ENCODE results near the gene GPATCH1.
"Not testable (repeated sequence)": the region's sequence is repeated elsewhere in the genome, so short reads cannot be mapped to it uniquely, and the experiment has no call there.

Gene GPATCH1

DNA sequence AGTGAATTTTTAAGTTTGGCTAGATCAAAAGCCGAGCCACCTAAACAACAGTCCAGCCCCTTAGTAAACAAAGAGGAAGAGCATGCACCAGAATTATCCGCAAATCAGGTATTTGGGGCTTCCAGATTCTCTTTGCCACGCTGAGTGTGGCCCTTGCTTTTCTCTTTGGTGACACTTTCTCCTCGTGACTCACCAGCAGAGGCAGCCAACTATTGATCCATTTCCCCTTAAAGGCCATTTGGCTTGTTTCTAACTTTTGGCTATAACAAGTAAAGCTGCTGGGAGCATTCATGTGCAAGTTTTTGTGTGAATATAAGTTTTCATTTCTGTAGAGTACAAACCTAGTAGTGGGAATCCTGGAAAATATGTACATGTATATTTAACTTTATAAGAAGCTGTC lies 33.3 kb downstream of the GPATCH1 start:
- no peak for DNase-seq (ENCODE audit: low read depth)

DNA sequence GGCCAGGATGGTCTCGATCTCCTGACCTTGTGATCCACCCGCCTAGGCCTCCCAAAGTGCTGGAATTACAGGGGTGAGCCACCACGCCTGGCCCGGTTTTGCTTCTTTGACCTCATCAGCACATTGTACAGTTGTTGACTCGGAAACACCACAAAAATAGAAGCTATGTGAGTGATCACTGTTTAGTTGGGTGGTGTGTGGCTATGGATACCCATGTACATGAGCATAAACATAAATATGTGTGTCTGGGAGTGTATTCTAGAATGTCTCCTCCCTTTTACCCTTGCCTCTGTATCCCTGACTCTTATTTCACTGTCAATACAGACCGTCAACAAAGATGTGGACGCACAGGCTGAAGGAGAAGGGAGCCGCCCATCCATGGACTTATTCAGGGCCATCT lies 36.5 kb downstream of the GPATCH1 start:
- no peak for DNase-seq (ENCODE audit: low read depth)

DNA sequence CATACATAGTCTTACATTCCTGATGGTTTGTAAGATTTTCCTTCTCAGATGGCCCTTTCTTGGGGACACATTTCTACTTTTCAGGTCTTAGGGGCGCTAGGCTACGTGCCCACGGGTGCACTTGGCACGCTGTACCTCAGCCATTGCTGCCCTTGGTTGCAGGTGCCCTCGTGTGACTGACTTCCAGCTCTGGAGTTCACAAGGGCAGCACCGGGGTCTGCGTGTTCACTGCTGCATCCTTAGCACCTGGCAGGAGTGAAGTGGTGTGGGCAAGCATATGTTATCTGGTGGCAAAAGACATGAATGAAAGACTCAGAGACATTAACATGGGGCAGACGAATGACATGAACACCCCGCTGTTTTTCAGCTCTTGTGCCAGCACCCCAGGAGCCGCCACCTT lies 37.7 kb downstream of the GPATCH1 start:
- no peak for DNase-seq (ENCODE audit: low read depth)

DNA sequence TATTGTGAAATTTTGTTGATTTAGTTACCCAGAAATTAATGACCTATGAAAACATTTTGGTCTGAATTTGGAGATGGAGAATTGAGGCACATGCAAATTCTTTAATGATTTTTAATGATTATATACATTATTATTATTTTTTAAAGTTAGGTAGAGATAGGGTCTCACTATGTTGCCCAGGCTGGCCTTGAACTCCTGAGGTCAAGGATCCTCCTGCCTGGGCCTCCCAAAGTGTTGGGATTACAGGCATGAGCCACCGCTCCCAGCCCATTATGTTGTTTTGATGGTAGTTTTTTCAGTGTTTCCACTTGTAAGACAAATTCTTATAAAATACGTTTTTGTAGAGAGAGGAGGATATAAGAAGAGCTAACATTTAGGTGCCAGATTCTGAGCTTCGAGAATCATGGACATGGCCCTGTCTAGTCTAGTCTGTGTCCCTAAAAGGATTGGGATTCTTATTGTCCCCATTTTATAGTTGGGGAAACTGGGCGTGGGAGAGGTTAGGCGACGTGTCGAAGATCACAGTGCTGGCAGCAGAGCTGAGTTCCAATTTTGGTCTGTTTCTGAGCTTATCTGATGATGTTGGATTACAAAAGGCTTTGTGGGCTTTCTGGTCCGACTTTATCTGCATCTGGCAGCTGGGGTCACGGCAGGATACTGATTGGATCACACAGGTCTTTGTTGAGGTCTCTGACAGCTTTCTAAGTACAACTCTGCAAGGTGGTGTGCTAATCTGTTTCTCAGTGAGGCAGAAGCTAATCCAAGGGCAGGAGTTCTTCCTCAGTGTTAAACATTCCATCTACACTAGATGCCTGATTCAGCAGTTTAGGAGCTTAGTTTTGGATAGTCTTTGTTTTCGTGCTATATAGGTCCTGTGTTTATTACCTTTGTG lies 43.5 kb downstream of the GPATCH1 start:
- DNase-seq (ENCODE audit: low read depth), result no peak

DNA sequence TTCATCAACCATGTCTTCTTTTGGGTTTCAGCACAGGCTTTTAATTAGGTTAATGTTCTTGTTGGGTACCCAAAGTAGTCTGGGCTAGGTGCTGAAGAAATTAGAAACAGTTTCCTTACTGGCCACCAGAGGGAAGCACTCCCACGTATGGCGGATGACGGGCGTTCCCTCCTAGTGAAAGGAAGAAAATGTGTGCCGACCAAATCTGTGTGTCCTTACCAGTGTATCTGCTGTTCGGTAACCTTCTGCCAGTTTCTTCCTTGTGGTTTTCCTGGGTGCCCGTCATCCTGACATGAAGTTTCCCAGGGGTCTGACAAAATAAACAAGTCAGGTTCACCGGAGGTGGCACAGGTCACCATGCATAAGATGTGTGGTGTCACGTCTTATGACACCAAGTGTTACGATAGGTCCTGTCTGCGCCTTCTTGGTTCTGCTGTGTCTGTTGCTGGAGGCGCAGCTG lies 45.0 kb downstream of the GPATCH1 start:
- peak; percentile 60 for DNase-seq (ENCODE audit: low read depth)

DNA sequence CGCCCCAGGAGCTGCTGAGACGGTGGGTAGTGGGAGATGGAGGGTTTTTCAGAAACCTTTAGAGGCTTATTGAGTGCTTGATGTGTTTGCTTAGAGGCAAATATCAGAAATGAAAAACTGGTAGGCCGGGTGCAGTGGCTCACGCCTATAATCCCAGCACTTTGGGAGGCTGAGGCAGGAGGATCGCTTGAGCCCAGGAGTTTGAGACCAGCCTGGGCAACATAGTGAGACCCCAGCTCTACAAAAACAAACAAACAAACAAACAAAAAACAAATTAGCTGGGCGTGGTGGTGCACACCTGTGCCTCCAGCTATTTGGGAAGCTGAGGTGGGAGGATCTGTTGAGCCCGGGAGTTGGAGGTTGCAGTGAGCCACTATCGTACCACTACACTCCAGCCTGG lies 45.7 kb downstream of the GPATCH1 start:
- not testable (repeated sequence) for DNase-seq (ENCODE audit: low read depth)

DNA sequence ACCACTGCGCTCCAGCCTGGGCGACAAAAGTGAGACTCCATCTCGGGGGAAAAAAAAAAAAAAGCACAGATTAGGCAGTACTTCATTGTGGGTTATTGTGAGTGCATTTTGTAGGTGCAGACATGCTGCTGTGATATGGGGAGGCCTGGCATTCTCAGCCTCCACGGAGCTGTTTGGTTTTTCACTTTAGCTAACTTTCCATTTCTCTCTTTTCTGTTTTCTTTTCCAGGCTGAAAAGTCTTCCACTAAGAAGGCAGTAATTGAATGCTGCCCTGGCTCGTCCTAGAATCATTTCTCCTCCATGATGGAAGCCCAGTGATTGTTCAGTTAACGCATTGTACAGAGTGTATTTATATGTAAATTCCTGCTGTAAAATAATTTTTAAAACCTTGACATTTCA lies 48.9 kb downstream of the GPATCH1 start:
- no peak for DNase-seq (ENCODE audit: low read depth)

DNA sequence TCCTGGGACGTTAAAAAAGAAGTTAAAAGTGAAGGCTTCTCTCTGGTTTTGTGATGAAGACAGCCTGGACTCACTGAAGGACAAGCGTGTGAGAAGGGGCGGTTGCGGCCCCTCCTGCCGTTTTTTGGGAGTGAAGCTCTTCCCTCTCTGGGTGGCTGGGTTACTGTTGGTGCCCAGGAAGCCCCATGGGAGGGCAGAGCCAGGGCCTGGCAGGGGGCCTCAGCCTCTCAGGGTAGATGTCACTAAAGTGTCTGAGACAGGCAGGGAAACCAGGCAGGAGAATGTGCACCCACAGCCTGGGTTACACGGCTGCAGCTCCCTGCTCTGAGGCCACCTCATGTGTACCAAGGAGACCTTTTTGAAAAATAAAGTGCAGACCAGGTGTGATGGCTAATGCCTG lies 49.5 kb downstream of the GPATCH1 start:
- DNase-seq (ENCODE audit: low read depth), result no peak

DNA sequence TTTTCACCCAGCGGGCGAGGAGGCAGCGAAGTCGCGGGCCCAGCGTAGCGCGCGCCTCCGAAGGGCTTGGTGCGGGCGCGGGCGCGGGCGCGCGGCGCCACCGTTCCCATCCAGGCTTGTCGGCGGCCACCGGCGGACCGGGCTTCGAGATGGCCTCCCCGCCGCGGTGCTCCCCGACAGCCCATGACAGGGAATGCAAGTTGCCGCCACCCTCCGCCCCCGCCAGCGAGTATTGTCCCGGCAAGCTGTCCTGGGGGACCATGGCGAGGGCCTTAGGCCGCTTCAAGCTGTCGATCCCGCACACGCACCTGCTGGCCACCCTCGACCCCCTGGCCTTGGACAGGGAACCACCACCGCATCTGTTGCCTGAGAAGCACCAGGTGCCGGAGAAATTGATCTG lies 51.0 kb downstream of the GPATCH1 start, which contains the start of gene WDR88:
TSS of gene WDR88 (plus strand) at position 94 of the 400 bp plus-strand sequence. CDS start at position 150, 56 bp downstream.
- DNase-seq (ENCODE audit: low read depth), result no peak

DNA sequence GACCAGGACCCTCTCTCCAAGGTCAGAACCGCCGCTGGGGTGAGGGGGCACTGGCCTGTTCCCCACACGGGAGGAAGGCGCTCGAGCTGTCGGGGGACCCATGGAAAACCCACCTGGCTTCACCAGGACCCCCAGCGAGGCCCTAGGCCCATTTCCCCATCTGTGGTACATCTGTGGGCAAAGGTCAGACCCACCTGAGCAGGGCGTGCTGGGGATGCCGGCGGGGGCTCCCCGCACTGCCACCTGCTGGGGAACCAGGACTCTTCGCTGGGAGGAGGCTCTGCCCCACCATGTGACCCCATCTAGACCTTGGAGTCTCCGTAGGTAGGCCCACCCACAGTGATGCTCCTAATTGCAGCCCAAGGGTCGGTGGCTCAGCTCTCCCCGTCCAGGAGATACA lies 51.4 kb downstream of the GPATCH1 start:
- no peak for DNase-seq (ENCODE audit: low read depth)

DNA sequence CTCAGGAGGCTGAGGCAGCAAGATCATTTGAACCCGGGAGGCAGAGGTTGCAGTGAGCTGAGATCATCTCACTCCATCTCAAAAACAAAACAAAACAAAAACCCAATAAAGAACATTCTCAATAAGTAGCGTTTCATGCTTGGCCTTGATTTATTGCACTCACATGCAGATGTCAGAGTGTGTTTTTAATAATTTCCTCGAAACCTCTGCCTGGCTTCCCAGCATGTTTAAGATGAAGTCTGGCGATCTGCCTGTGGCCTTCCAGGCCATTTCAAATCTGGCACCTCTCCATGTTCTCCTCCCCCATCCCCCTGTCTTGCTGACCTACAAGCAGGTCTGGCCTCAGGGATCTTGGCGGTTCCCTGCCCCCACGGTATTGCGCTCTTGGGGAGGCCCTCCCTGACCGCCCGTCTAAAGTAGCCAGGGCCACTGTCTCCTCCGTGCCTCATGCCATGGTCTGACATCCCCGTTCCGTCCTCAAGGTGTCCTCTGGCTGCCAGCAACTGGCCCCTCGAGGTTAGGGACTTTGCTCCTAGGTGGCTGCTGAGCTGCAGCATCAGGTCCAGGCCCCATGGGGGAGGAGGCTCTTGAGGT lies 52.6 kb downstream of the GPATCH1 start:
- DNase-seq (ENCODE audit: low read depth), result no peak

DNA sequence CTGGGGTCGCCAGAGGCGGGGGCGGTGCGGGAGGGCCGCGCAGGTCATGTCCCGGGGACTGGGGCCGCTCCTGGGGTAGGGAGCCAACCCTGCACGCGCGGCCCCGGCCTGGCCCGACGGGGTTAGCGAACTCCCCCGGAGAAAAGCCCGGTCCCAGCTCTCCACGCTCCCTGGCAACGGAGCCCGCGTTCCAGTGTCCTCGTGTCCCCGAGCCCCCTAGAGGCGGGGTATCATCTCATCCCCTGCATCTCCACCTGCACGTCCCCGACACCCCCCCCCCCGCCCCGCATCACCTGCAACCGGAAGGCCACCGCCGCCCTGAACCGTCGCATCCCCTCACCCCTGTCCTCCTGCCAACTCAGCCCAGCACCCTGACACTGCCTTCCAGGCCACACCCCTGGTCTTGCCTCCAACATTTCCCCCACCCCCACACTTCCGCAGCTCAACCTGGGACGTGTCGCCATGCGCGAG lies 53.6 kb downstream of the GPATCH1 start:
- no peak for DNase-seq (ENCODE audit: low read depth)

DNA sequence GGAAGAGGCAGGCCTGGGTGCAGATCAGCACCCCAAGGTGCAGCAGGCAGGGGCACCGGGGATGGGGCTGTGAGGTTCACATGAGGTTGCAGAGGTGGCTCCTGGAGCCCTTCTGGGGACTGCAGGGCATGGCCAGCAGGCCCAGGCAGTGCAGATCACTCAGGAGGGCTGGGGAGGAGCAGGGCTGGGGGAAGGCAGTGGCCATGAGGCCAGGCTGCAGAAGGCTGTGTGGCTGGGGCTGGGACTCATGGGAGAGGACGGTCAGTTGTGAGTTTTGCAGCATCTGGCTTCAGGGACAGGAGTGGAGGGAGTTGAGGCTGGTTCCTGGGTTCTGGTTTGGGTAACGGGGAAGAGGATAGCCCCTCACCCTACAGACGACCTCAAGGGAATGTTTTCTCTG lies 58.2 kb downstream of the GPATCH1 start:
- DNase-seq (ENCODE audit: low read depth), result no peak

DNA sequence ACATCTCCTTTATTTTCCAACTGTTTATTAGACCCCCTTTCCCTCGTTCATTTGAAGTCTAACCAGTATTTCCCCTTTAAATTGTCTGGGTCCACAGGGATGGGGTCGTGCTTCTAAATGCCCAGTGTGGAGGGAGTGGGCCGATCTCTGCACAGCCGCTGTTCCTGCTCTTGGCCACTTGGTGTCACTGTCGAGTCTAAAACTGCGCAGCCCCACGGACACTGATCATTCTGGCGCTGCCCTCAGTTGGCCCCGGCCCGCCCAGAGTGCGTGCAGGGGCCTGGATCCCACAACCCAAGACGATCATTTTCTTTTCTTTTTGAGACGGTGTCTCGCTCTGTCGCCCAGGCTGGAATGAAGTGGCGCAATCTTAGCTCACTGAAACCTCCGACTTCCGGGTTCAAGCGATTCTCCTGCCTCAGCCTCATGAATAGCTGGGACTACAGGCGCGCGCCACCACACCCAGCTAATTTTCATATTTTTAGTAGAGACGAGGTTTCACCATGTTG lies 63.0 kb downstream of the GPATCH1 start:
- peak; percentile 34 for DNase-seq (ENCODE audit: low read depth)

DNA sequence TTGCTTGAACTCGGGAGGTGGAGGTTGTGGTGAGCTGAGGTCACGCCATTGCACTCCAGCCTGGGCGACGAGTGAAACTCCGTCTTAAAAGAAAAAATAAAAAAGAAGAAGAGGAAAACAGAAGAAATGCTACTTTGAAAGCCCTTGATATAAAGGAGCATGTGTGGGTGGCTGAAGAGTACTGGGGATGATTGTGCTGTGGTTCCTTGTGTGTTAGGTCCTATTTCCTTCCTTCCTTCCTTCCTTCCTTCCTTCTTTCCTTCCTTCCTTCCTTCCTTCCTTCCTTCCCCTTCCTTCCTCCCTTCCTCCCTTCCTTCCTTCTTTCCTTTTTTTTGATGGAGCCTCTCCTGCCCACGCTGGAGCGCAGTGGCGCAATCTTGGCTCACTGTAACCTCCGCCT lies 65.2 kb downstream of the GPATCH1 start:
- no peak for DNase-seq (ENCODE audit: low read depth)

DNA sequence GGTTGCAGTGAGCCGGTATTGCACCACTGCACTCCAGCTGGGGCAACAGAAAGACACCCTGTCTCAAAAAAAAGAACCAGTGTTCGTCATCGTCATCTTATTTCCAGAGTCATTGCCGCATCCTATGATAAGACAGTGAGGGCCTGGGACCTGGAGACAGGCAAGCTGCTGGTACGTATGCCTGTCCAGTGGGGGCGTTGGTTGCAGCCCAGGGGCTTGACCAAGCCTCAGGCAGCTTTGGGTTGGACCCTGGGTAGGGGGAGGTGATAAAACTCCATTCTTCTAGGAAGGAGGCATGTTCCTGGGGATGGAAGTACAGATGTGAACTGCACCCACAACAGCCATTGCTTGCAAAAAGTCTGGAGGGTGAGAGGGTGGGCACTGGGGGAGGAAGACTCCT lies 66.6 kb downstream of the GPATCH1 start:
- DNase-seq (ENCODE audit: low read depth), result no peak

DNA sequence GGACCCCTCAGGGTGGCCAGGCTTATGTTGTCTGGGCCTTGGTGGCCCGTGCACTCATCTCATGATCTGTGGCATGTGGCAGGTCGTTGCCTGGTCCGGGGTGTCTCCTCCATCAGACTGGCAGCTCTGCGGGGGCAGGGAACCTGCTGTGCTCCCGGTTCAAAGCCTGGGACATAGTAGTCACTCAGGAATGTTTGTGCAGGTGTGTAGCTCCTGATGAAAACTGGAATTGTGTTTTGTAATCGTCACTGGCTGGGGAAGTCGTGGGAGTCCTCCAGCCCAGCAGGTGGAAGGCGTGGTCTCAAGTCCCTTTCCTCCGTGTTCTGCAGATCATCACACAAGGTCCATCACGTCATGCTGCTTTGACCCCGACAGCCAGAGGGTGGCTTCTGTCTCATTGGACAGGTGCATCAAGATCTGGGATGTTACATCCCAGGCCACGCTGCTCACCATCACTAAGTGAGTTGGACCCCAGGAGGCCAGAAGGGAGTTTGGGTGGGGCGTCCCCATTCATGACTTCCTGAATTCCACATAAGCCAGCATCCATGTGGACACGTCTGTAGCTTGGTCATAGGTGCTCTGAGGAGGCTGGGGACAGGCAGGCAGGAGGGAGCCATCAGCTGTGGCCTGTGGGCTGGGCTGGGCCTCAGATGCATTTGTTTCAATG lies 70.0 kb downstream of the GPATCH1 start:
- DNase-seq (ENCODE audit: low read depth), result no peak

DNA sequence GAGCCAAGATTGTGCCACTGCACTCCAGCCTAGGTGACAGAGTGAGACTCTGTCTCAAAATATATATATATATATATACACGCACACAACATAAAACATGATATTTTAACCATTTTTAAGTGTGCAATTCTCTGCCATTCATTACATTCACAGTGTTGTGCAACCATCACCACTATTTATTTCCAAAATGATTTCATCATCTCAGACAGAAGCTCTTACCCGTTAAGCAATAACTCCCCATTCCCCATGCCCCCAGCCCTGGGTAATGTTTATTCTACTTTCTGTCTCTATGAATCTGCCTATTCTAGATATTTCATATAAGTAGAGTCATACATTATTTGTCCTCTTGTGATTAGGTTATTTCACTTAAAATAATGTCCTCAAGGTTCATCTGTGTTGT lies 71.2 kb downstream of the GPATCH1 start:
- DNase-seq (ENCODE audit: low read depth), result peak; percentile 72

DNA sequence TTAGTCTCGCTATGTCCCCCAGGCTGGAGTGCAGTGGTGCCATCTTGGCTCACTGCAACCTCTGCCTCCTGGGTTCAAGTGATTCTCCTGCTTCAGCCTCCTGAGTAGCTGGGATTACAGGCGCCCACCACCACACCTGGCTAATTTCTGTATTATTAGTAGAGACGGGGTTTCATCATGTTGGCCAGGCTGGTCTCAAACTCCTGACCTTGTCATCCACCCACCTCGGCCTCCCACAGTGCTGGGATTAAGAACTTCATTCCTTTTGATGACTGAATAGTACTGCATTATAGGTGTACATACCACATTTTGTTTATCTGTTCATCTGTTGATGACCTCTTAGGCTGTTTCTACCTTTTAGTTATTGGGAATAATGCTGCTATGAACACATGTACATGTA lies 71.6 kb downstream of the GPATCH1 start:
- not testable (repeated sequence) for DNase-seq (ENCODE audit: low read depth)

DNA sequence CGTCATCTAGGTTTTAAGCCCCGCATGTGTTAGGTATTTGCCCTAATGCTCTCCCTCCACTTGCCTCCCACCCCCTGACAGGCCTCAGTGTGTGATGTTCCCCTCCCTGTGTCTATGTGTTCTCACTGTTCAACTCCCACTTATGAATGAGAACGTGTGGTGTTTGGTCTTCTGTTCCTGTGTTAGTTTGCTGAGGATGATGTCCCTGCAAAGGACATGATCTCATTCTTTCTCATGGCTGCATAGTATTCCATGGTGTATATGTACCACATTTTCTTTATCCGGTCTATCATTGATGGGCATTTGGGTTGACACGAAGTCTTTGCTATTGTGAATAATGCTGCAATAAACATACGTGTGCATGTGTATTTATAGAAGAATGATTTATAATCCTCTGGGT lies 73.3 kb downstream of the GPATCH1 start:
- DNase-seq (ENCODE audit: low read depth), result not testable (repeated sequence)

DNA sequence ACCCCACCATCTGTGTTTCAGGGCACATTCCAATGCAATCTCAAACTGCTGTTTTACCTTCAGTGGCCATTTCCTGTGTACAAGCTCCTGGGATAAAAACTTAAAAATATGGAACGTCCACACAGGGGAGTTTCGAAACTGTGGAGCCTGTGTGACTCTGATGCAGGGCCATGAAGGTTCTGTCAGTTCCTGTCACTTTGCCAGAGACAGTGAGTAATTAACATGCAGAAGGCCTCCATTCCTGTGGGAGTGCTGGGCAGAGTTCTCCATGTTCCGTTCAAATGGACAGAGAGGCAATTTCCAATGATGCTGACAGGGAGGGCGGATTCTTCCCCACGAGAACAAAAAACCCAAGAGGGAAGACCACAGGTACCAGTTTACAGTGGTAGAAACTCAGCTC lies 75.4 kb downstream of the GPATCH1 start:
- DNase-seq (ENCODE audit: low read depth), result peak; percentile 63

DNA sequence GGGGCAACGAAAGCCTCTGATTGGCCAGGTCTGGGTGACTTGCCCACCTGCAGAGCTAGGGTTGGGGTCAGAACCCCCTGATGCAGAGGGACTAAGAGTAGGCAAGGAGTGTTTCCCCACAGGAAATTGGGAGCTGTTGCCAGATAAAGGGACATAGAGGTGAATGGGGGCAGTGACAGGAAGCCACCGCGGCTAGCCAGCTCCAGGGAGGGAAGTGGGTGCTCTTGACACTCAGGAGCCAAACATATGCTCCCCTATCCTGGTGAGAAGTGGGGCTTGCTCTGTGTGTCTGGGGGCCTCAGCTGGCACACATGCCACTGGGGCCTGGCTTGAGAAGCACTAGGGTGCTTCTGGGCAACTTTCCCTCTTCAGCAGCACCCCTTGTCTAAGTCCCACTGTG lies 76.9 kb downstream of the GPATCH1 start:
- no peak for DNase-seq (ENCODE audit: low read depth)

DNA sequence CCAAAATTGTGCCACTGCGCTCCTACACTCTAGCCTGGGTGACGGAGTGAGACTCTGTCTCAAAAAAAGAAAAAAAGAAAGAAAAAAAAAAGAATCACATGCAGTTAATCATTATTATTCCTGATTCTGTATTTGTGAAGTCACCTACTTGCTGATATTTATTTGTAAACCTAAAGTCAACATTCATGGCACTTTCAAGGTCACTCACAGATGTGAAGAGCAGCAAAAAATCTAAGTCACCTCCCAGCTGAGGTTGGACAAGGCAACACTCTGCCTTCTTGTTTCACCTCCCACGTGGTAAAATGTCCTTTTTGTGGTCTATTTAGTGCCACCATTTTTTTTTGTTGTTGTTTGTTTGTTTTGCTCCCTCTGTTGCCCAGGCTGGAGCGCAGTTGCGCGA lies 77.4 kb downstream of the GPATCH1 start:
- no peak for DNase-seq (ENCODE audit: low read depth)
